NCI-H748 (cell line): ENCODE data around the gene AGR2.
"Not testable (repeated sequence)": the region's sequence is repeated elsewhere in the genome, so short reads cannot be mapped to it uniquely, and the experiment has no call there.

Experiments
- DNase-seq: peaks from one replicate; lab custom pipeline; 2025; ENCODE audit not compliant: unreplicated experiment; lab: John Stamatoyannopoulos, UW

Gene AGR2

GRCh38 chr7:16774986-16775385, 29.8 kb downstream of the AGR2 start:
- no peak for DNase-seq

DNA sequence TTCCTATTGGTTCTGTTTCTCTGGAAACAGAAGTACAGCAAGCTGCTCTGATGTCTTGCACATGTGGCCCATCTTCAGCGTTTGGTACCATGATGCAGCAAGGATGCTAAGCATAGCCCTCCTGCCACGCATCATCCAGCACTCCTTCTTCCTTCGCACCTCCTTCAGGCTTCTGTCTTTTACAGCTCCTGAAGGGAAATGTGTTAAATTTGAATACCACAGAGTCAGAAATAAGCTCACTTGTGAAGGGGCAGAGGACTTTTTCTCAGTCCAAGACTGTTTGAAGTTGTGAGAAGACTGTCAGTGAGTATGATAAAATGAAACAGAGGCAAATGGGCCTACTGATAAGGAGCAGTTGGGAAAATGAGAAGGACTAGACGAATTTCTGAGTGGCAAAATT, 30.5 kb downstream of the AGR2 start:
- no peak for DNase-seq

GRCh38 chr7:16773884-16774283, 30.9 kb downstream of the AGR2 start:
- no peak for DNase-seq

GRCh38 chr7:16773326-16773725, 31.5 kb downstream of the AGR2 start:
- DNase-seq: no peak

GRCh38 chr7:16770657-16771329, 34.0 kb downstream of the AGR2 start:
- DNase-seq: no peak

GRCh38 chr7:16769994-16770393, 34.8 kb downstream of the AGR2 start:
- DNase-seq: not testable (repeated sequence)

DNA sequence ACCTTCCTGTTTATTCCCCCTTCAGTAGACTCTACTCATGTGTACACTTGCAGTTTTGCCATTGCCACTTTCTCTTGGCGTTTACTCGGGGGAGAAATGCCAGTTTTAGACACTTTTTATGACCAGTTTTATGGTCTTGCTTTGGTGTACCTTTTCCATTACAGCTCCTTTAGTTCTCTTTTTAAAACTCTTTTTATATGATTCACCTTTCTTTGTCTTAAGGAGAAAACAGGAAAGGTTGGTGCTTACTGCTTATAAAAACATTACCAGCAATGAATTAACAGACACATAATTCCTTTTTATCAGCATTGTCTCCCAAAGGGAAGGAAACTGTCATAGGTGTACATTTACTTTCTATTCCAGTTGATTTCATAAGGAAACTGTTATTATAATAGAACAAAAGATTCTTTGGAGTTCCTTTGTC, 39.4 kb downstream of the AGR2 start:
- no peak for DNase-seq

DNA sequence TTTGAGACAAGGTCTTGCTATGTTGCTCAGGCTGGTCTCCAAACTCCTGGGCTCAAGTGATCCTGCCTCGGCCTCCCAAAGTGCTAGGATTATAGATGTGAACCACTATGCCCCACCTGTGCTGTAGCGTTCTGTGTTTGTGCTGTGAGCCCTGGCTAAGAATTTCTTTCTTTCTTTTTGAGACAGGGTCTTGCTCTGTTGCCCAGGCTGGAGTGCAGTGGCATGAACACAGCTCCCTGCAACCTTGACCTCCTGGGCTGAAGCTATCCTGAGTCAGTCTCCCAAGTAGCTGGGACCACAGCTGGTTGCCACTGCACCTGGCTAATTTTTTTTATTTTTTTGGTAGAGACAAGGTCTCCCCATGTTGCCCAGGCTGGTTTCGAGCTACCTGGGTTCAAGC, 39.9 kb downstream of the AGR2 start:
- DNase-seq: no peak

- DNase-seq: no peak
These were observed 42.6 kb downstream of the AGR2 start for GRCh38 chr7:16762177-16762576.

- no peak for DNase-seq
These were observed 45.0 kb downstream of the AGR2 start for GRCh38 chr7:16759840-16760239.

GRCh38 chr7:16758631-16759611, 45.9 kb downstream of the AGR2 start:
- no peak for DNase-seq

DNA sequence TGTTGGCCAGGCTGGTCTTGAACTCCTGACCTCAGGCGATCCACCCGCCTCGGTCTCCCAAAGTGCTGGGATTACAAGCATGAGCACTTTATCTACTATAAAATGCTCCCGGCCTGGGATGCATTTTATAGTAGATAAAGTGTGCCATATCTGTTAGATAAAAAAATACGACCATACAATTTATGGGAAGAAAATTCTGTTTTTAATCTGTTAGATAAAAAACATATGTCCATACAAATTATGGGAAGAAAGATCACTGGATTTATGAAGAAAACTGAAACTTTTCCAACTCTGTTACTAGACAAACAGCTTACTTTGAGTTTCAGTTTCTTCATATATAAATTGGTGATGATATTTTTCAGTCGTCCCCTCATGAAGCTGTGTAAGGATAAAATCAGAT, 46.8 kb downstream of the AGR2 start:
- no peak for DNase-seq

- DNase-seq: no peak
These were observed 49.4 kb downstream of the AGR2 start for GRCh38 chr7:16755397-16755796.

GRCh38 chr7:16754856-16755317, 49.9 kb downstream of the AGR2 start:
- peak; percentile 41 for DNase-seq

- DNase-seq: peak; percentile 83
These were observed 50.6 kb downstream of the AGR2 start for GRCh38 chr7:16753932-16754855.

- peak; percentile 98 for DNase-seq
These were observed 51.5 kb downstream of the AGR2 start, which contains the start of gene TSPAN13 for GRCh38 chr7:16753102-16753931. TSPAN13 (plus strand) TSS chr7:16753755; CDS start chr7:16753968, 213 bp downstream.

- no peak for DNase-seq
These were observed 57.7 kb downstream of the AGR2 start for GRCh38 chr7:16747102-16747501.

- no peak for DNase-seq
These were observed 59.2 kb downstream of the AGR2 start for GRCh38 chr7:16745645-16746044.

DNA sequence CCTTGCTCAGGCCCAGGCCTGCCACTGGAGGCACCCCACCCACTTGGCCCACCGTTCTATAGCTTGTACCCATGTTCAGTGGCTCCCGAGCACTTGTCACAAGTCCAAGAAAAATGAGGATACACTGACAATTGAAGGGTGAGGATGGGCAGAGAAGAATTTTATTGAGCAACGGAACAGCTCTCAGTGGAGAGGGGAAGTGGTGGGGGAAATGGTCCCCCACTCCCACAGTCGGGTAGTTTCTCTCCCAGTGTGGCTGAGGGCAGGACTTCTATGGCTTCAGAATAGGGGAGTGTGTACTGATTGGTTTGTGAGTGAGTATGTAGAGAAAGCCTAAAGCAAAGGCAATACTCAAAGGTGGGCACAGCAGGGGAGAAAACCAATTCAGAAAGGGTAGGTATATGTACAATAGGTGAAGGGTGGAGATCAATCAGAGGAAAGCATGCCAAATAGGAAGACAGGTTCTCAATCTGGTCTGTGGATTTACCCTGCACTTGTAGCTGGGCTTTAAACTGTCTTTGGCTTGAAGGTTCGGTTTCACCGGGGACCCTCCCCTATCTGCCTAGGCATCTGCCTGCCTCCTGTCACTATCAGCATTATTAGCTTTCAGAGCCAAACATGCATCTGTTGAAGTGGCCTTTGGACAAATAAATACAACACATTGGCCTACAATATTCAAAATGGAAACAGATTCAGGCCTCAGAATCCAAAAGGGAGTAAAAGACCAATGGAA, 60.1 kb downstream of the AGR2 start:
- DNase-seq: no peak
